NCI-H2029 (cell line): ENCODE data around the gene SLC45A1.

Experiments
- DNase-seq: peaks from one replicate; lab custom pipeline; 2025; lab: John Stamatoyannopoulos, UW

The SLC45A1 gene

DNA sequence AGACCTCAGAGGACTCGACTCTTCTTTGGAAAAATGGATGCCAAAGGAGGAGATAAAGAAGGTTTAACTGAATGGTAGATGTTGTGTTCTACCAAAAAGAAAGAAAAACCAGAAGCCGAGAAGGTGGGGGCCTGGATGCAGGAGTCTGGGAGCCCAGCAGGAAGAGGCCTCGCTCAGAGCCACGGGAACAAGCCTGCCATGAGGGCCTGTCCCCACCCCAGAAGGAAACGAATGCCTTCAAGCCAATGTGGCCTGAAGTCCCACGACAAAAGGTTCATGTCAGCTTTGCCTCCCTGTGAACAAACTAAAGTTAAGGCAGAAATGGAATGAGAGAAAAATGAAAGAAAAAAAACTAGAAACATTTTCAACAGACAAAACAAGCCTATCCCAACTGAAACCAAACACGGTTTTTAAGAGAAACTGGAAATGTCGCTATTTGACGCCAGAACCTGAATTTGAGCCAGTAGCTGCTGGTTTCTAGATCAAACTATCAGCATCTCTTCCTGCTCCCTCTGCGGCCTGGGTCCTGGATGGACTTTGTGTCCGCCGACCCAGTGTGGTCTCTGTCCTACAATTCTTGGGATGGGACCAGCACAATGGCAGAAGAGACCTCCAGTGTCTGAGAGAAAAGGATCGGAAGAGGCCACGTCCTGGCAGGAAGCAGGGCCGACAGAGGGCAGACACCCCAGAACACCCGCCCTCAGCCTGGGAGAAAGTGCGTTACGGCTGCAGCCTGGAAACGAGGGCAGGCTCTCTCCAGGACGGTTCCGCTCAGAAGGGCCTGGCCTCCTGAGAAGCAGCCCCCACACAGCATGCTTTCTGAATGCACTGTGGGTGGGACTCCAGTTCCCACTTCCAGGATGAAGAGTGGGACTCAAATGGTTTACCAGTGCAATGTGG is 35.2 kb downstream of the SLC45A1 start:
- DNase-seq = no peak

DNA sequence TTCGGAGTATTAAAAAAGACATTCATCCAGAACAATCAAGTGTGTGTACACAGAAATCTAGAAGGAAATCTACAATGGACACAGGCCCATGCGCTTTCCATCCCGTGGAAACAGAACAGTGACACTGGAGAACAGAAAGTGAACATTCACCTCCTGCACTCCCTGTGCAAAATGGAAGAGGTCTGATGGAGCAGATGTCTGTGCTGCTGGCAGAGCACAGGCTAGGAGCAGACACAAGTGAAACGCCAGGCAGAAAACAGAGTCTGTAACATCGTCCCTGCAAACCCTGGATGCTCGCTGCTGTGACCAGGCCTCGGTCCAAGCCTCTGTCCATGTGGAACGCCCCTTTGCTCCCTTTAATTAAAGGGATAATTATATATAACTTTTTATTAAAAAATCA is 36.1 kb downstream of the SLC45A1 start:
- no peak for DNase-seq

DNA sequence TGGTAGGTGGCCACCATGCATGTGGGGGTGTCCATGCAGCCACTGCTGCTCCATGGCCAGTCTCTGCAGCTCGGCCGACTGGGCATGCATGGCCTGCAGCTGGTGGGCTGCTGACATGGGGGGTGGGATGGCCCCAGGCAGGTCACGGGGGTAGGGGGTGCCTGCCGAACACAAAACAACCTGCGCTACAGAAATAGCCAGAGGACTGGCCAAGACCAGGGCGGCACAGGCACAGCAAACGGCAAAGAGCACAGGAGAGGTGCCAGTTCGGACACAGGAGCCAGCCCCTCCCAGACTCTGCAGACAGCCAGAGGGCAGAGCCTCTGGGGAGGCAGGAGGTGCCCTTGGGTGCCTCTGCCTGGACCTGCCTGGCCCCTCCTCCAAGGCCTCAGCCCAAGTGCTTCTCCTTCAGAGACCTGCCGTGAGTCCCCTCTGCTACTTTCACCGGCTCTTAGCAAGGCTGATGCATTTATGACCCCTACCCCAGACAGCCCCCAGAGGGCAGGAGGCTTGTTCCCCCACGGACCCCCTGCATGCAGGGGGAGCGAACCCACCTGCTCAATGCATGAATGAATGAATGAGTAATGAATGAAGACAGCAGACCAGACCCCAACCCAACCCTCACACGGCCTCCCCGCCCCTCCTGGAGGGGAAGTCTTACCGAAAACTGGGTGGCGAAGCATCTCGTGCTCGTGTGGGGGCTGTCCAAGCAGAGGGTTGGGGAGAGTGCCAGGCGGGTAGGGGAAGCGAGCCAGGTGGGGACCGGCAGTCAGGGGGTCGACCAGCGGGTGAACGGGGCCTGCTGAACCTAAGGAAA is 37.7 kb downstream of the SLC45A1 start:
- DNase-seq = no peak

DNA sequence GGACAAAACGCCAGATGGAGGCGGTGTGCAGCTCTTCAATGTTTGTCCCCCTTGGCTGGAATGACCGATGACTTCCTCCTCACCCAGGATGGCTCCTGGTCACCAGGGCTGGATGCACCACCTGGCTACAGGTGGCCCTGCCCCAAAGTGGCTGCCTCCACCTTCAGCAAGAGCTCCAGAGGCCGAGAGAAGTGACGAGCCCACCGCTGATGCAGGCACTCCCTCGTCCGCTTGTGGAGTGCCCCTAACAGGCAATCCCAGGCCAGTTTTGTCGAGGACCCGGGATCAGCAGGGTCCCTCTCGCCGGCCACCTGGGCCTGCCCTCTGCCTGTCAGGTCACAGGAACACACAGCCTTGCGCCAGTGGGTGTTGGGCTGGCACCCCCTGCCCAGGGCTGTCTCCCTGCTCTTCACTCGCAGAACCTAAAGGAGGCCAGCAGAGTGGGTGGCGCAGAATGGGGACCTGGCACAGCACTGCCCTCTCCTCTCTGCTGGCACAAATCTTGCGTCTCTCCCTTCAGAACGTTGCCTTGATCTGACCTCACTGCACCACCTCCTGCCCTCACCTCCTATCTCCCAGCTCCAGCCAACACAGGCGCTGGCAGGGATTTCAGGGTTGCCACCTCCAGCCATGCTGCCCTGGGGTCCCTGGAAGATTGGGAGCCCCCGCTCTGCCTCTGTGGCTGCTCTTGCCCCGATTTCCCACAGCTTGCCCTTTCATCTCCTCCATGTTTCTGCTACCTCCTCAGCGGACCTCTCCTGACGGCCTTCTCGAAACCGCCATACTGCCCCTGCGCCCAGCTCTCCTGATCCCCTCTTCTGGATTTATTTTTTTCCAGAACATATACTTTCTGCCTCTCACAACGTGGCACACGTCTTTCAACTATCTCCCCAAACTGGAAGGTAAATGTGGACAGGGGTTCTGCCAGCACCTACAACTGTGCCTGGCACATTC is 38.6 kb downstream of the SLC45A1 start:
- no peak for DNase-seq

DNA sequence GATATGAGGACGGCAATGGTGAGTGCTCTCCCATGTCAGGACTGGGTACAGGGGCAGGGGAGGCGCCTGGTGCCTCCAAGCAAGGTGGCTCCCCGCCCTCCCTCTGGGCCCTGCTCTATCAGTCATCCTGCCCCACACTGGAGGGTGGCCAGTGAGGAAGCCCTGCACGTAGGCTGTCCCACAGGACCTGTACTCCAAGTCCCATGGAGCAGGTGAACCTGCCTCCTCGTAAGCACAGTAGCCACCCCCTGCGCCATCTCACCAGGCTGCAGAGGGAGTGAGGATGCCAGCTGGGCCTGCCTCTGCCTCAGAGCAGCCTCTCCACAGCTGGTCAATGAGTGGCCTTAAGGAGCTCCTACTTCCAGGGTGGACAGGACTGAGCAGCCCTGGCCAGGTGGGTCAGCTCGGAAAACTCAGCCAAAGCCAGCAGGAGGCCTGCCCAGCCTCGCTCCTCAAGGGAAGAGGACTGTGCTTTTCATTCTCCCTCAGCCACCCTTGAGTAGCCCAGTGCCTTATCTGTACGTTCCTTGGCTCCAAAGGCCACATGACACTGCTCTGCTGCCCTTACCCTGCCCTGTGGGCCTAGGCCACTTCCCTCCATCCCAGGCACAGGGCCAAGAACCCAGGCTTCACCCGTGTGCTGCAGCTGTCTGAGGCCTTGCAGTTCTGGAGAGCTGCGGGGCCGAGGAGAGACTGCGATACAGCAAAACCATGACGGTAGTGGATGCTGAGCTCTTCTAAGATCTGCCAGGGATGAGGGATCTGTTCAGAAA is 39.6 kb downstream of the SLC45A1 start:
- no peak for DNase-seq

DNA sequence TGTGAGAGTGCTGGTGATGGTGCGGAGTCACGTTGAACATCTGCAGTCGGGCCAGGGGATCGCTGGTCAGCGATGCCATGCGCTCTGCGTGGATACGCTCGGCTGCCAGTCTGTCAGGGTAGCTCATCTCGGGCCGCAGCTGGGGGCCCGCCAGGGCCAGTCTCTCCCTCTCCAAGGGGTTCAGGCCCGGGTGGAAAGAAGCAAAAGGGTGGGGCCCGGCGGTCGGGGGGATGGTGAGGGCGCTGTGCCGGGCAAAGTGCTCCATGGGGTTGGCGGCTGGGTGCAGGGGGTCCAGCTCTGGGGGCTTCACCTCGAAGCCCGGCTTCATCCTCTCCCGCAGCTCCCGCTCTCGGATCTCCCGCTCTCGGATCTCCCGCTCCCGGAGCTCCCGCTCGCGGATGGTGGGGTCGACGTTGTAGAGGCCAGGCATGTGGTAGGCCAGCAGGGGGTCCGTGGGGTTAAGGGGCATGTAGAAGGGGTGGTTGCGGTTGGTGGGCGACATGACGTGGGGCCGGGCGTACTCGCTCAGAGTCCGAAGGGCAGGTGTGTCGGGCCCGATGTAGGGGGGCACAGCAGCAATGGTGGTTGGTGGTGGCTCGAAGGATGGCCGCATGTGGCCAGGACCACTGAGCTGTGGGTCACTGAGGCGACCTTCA is 40.5 kb downstream of the SLC45A1 start:
- DNase-seq = no peak

DNA sequence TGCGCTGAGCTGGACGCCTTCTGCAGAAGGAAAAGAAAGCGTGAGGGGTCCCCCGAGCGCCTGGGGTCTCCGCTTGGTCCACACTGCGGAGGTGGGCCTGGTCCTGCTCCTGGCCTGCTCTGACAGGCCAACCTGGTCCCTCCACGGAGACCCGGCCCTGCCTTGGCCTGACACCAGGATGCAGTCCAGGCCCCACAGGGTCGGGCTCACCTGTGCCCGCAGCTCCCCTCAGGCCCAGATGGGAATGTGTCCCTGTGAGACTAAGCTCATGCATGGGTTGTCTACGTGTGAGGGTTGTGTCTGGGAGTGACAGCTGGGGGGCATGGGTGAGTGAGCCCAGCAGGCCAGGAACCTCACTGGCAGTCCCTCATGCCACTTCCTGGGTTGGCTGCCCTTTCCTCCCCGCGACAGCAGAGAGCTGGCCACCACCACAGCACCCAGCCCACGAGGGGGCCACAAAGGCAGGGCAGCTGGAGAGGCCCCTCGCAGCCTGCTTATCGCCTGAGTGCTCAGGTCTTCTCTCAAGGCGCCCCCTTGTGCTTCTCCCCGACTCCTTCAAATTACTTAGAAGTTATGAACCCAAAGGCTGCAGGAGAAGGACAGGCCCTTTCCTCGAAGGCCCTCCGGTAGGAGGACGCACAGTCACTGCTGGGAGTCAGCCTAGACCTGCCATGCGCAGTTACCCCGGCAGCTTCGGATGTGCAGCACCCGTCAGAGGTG is 41.1 kb downstream of the SLC45A1 start:
- DNase-seq = no peak

DNA sequence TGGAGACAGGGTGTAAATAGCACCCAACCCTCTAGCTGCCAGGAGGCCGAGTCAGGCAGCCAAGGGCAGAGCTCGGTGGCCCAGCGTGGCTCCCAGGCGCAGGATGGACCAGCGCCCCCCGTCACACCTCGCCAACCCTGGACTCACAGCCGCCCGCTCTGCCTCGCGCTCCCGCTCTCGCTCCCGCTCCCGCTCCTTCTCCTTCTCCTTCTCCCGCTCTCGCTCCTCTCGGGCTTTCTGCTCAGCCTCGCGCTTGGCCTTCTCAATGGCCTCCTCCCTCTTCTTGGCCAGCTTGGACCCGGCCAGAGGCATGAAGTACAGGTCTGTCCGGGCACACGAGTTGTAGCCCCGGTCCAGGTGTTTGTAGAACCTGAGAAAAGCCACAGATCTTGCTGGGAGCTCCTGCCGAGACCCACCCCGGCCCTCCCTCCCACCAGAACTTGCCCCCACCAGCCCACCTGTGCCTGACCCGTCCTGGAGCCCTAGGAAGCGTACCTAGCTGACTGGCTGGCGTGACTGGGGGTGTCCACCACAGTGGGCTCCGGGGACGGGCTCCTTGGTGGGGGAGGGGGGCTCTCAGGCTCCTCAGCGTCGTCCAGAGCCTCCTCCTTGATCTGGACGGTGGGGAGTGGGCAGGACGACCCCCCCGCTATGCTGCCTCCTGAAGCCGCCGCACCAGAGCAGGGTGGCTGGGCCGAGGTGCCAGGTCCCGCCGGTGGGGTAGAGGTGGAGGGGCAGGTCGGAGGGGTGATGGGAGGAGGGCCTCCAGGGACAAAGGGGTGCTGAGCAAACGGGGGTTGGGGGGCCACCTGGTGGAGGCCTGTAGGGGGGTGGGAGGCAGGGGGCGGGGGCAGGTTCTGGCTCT is 41.9 kb downstream of the SLC45A1 start:
- no peak for DNase-seq

DNA sequence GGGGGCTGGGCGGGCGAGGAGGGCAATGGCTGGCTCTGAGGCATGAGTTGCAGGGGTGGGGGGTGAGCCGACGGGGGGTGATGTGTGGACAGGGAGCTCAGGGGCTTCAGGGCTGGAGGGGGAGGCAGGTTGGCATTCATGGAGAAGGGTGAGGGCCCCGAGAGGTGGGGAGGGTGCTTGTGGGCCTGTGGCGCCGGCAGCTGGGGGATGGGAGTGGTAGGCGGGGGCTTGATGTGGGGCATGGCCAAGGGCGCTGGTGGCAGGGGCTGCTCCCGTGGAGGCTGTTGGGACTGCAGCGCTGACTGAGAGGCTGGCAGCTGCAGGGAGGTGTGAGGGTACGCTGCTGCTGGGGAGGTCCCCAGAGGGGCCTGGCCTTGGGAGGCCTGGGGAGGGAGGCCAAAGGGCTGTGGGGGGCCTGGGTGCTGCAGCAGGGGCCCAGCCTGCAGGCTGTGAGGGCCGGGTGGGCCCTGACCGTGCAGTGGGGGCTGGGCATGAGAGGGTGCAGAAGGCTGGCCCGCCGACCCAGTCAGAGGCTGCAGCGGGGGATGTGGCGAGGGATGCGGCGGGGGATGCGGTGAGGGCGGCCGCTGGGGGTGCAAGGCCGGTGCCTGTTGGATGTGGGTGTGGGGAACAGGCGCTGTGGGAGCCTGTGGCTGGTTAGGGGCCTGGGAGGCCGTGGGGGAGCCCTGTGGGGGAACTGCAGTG is 42.7 kb downstream of the SLC45A1 start:
- DNase-seq = no peak

DNA sequence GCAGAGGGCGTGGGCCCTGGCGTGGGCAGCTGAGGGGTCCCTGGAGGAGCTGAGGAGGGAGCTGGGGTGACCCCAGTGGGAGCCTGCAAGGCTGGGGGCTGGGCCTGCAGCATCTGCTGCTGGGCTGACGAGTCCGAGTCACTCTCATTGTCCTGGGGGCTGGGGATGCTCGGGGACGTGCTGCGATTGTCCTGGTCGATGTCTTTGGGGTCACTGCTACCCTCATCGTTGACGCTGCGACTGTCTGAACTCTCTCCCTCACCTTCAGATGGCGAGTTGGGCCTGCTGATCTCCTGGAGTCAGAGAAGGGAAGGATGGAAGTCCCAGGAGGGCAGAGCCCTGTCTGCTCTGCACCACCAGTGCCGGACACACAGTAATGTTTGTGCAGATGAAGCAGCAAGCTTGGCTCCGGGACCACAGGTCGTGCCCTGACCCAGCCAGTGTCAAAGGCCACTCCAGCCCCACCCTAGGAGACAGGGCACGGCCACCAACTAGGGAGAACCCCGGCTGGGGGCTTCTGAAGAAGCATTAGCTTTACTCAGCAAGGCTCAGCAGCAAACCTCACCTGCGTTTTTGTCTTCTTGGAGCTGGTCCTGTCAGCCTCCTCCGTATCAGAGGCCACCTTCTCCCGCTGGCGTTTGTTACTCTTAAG is 43.4 kb downstream of the SLC45A1 start:
- no peak for DNase-seq

DNA sequence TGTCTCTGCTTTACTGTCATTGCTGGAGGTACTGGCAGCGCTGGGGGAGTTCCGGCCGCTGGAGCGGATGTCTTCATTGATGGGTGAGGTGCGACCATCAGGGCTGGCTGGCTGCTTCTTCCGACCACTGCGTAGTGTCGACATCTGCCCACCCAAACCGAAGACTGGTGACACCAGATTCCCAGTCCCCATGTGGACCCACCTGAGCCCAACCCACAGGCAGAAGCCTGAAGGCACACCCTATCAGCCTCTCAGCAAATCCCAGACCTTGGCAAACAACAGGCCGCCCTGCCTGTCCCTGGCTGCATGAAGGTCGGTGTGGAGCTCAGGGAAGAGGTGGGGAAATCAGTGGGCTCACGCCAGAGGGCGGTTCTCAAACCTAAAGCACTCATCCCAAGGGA is 44.8 kb downstream of the SLC45A1 start:
- DNase-seq = no peak

DNA sequence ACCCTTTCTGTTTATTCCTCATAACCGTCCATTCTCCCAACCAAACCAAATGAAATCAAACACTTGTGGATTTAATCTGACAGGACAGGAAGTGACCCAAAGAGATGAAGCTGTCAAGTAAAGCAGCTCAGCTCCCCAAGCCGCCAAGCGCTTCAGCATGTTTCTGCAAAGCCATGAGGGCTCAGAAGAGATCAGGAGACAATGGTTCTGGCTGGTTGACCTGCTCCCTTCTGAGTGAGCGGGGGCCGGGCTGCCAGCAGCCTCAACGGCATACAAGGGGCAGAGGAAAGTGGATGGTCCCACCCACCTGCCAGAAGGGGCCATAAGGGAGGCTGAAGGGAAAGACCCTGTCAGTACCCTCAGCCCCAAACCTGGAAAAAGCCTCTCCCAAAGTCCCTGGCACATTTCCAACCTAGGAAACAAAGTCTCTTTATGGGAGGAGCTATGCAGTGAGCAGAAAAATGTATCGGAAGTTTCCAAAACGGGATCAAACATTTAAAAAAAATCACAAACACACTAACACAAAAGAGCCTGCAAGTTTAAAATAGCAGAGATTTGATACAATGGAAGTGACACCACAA is 45.4 kb downstream of the SLC45A1 start:
- no peak for DNase-seq

DNA sequence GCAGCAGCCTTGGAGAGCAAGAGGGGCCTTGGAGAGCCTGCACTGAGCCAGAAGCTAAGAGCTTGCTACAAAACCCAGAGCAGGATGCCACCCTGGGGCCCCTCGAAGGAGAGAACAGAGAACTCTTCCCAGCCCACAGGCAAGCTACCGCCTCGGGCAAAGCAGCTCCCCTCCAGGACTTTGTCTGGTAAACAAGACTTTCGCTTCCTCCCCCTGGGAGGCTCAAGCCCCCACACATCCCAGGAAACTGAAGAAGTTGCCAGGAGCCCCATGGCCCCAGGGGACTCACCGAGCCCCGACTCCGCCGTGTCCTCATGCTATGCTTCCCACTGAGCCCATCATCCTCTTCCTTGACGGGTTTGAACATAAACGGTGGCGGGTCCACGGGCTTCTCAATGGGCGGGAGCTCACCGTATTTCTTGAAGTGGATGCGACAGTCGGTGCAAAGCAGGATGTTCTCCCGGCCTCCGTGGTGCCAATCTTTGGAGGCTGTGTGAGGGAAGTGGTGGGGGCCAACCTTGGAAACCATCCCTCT is 45.9 kb downstream of the SLC45A1 start:
- DNase-seq = no peak

DNA sequence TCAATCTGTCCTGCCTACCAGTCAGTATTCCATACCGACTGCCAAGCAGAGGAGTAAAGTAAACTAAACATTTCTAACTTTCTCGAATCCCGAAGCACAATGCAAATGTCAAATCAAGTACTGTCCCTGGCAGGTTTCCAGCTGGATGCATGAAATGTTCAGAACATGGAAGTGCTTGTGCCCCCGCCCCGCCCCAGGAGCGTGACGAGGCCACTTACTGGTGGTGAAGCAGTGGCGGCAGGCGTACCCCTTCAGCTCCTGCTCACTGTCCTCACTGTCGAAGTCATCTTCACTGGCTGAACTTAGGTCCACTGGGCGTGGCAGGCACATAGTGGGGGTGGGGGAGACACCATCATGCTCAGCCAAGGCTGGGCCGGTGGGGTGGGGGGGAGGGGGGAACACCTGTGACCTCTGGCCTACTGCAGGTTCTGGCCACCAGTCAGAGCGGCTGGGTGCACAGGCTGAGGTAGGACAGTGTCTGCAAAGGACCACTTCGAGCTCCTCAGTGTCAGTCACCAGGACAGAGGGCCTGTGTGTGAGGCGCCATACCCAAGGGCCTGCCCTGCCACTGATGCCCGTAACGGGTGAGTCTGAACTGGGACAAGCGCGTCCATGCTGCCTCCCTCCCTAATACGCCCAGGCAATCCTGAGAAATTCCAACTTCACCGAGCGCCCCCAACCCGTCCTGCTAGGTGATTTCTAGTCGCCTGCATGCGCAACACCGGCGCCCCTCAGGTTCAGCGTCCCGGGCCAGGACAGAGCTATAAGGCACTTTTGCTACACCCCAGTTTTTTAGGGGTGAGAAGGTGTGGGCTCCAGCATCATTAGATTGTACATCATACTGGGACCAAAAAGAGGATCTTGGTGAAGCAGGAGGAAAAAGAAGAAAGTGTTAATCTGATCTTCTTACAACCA is 46.9 kb downstream of the SLC45A1 start:
- no peak for DNase-seq

DNA sequence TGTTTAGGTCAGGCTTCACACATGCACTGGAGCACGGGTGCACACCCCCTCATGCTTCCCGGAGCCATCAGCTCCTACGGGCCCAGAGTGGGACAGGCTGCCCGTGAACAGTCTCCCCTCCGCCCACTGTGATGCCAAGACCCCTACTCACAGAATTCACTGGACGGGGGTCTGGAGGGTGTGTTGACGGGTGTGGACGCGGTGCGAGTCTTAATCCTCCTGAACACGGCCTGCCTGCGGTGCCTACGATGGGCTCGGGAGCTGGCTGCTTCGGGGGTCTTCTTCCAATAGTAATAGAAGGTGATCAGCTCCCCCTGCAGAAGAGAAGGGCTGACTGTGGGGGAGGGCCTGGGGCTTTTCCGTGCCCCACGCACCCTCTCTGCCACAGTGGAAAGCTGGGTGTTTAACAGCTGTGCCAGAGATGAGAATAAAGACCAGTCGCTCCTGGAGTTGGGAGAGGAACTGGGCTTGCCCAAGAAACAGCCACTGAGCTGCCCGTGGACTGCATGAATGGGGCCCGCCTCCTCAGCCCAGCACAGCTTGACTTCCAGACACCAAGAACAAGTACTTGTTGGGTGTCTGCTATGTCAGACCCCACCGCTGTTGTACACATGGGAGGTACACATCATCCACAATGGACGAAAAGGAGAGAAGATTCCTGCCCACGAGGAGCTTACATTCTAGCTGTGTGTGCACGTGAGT is 47.9 kb downstream of the SLC45A1 start:
- DNase-seq = no peak
